HG03457 (cell line): ENCODE measurements around the gene ASB18.

Experiments used
- ATAC-seq: cut with Tn5 transposase; IDR thresholded peaks from one replicate; pipeline ENCODE4 v1.9.1; 2021; ENCODE audit warnings: moderate number of reproducible peaks; ENCODE audit not compliant: unreplicated experiment

ASB18 gene

GRCh38 chr2:236164925-236165841 lies 99.0 kb downstream of the ASB18 start:
- no peak for ATAC-seq

GRCh38 chr2:236164201-236164924 lies 99.8 kb downstream of the ASB18 start:
- no peak for ATAC-seq

- ATAC-seq, result no peak
These were observed 100.6 kb downstream of the ASB18 start for GRCh38 chr2:236163471-236164200.

- ATAC-seq, result no peak
These were observed 101.2 kb downstream of the ASB18 start for GRCh38 chr2:236162882-236163470.

GRCh38 chr2:236162031-236162845 lies 102.0 kb downstream of the ASB18 start:
- no peak for ATAC-seq

- ATAC-seq, result no peak
These were observed 102.7 kb downstream of the ASB18 start for GRCh38 chr2:236161531-236161930.

- ATAC-seq, result no peak
These were observed 103.1 kb downstream of the ASB18 start for GRCh38 chr2:236161082-236161462.

- no peak for ATAC-seq
These were observed 103.7 kb downstream of the ASB18 start for GRCh38 chr2:236160366-236161081.

- ATAC-seq, result no peak
These were observed 104.4 kb downstream of the ASB18 start for GRCh38 chr2:236159778-236160170.

GRCh38 chr2:236158969-236159777 lies 105.0 kb downstream of the ASB18 start:
- ATAC-seq, result no peak

GRCh38 chr2:236157815-236158498 lies 106.2 kb downstream of the ASB18 start:
- ATAC-seq, result no peak

- ATAC-seq, result no peak
These were observed 106.8 kb downstream of the ASB18 start for GRCh38 chr2:236157366-236157765.

GRCh38 chr2:236156860-236157194 lies 107.4 kb downstream of the ASB18 start:
- ATAC-seq, result no peak

- ATAC-seq, result no peak
These were observed 107.9 kb downstream of the ASB18 start for GRCh38 chr2:236156095-236156859.

GRCh38 chr2:236155406-236155805 lies 108.8 kb downstream of the ASB18 start:
- no peak for ATAC-seq

- no peak for ATAC-seq
These were observed 117.8 kb downstream of the ASB18 start for GRCh38 chr2:236146436-236146835.

GRCh38 chr2:236143811-236144210 lies 120.4 kb downstream of the ASB18 start:
- ATAC-seq, result no peak
